ENCODE results near the gene NUP210.

- TF ChIP-seq POLR2A (IDR thresholded peaks at IDR 0.05; ENCODE audit: low read depth, low read length) (no peak), POLR2AphosphoS5 (IDR thresholded peaks at IDR 0.05; ENCODE audit: low read depth, low read length) (no peak)
Observed at GRCh38 chr3:13276438-13277195, 143.5 kb downstream of the NUP210 start.

Data from GM12892 (cell line).